Hepatocyte (in vitro differentiated cells): ENCODE measurements around the gene MAGI2.

ENCODE experiments used
- EZH2phosphoT487 ChIP-seq: fragments of 200-600 bp; sonication (generic); IDR thresholded peaks from one replicate; pipeline ENCODE4 v1.6.1; 2018; ENCODE audit warnings: antibody characterized with exemption, mild to moderate bottlenecking, low read depth, moderate library complexity; ENCODE audit not compliant: unreplicated experiment, severe bottlenecking
- TF ChIP-seq, protein P1 (sequence below): fragments of 200-600 bp; sonication (generic); IDR thresholded peaks from 2 replicates; pipeline ENCODE4 v1.5.1; 2016; ENCODE audit warnings: antibody characterized with exemption, mild to moderate bottlenecking; ENCODE audit not compliant: poor library complexity

DNA sequence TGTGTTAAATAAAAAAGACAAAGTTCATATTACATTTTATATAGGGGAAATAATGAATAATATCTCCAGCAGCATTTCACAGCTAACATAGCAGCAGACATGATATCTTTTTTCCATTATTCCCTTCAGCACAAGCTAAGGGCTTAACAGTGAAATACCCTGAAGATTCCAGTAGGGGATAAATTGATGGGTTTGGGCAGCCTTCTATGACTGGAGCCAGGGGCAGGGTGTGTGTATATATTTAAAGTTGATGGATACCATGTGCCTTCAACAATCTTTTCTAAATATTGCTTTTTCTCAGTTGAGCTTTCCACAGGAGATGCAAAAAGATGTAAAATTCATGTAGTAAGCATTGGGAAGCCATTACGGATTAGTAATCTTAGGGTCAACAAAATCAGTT, 151.2 kb downstream of the MAGI2 start:
- TF ChIP-seq, protein P1, sequence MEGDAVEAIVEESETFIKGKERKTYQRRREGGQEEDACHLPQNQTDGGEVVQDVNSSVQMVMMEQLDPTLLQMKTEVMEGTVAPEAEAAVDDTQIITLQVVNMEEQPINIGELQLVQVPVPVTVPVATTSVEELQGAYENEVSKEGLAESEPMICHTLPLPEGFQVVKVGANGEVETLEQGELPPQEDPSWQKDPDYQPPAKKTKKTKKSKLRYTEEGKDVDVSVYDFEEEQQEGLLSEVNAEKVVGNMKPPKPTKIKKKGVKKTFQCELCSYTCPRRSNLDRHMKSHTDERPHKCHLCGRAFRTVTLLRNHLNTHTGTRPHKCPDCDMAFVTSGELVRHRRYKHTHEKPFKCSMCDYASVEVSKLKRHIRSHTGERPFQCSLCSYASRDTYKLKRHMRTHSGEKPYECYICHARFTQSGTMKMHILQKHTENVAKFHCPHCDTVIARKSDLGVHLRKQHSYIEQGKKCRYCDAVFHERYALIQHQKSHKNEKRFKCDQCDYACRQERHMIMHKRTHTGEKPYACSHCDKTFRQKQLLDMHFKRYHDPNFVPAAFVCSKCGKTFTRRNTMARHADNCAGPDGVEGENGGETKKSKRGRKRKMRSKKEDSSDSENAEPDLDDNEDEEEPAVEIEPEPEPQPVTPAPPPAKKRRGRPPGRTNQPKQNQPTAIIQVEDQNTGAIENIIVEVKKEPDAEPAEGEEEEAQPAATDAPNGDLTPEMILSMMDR: no peak
- TF ChIP-seq EZH2phosphoT487: no peak
